Measurements from ENCODE around the gene ADAMTS2.

GRCh38 chr5:179221196-179221876 lies 123.9 kb downstream of the ADAMTS2 start:
- no peak for TF ChIP-seq EZH2 (IDR thresholded peaks at IDR 0.05; ENCODE audit: insufficient read depth, poor library complexity, severe bottlenecking)
- no peak for TF ChIP-seq EZH2phosphoT487 (IDR thresholded peaks at IDR 0.05; ENCODE audit: insufficient read depth, low read depth)
